ENCODE results near the gene CRB2.
A peak's percentile ranks its signal among the peaks of the same experiment; 100 is the strongest.

Gene CRB2

GRCh38 chr9:123355761-123356431 lies at the start of gene CRB2:
CRB2 (plus strand) TSS chr9:123356197; CDS start chr9:123356261, 64 bp downstream.
- Histone ChIP-seq H3K9ac (ENCODE audit: low read length) (no peak within 1 kb of the TSS), H3K27me3 (ENCODE audit: control insufficient read depth, insufficient read depth, low read length) (no peaks in the 10 kb centered on the region), H3K27ac (ENCODE audit: low read depth, low read length) (no peak within 1 kb of the TSS), H3K4me3 (ENCODE audit: low read length) (no peak within 1 kb of the TSS), H3K36me3 (ENCODE audit: control insufficient read depth, insufficient read depth, low read length) (no peaks in the 10 kb centered on the region), H3K4me1 (ENCODE audit: control insufficient read depth, insufficient read depth, low read length) (no peaks in the 10 kb centered on the region)

GRCh38 chr9:123309611-123310010 lies 46.4 kb upstream of the CRB2 start:
- no peak overlapping the region for H3K9ac ChIP-seq (ENCODE audit: low read length)
- no peaks in the 10 kb centered on the region for H3K4me1 ChIP-seq (ENCODE audit: control insufficient read depth, insufficient read depth, low read length)
- H3K27ac ChIP-seq (ENCODE audit: low read depth, low read length) = no peak overlapping the region
- H3K27me3 ChIP-seq (ENCODE audit: control insufficient read depth, insufficient read depth, low read length) = no peaks in the 10 kb centered on the region
- no peaks in the 10 kb centered on the region for H3K36me3 ChIP-seq (ENCODE audit: control insufficient read depth, insufficient read depth, low read length)
- no peak overlapping the region for H3K4me3 ChIP-seq (ENCODE audit: low read length)

- Histone ChIP-seq H3K4me1 (ENCODE audit: control insufficient read depth, insufficient read depth, low read length) (no peaks in the 10 kb centered on the region), H3K36me3 (ENCODE audit: control insufficient read depth, insufficient read depth, low read length) (no peaks in the 10 kb centered on the region), H3K27ac (ENCODE audit: low read depth, low read length) (no peak overlapping the region), H3K27me3 (ENCODE audit: control insufficient read depth, insufficient read depth, low read length) (no peaks in the 10 kb centered on the region), H3K9ac (ENCODE audit: low read length) (no peak overlapping the region), H3K4me3 (ENCODE audit: low read length) (no peak overlapping the region)
Measured at GRCh38 chr9:123310551-123311249, 45.3 kb upstream of the CRB2 start.

GRCh38 chr9:123311250-123311752 lies 44.7 kb upstream of the CRB2 start:
- H3K27ac ChIP-seq (ENCODE audit: low read depth, low read length) = no peak overlapping the region
- no peak overlapping the region for H3K4me3 ChIP-seq (ENCODE audit: low read length)
- H3K36me3 ChIP-seq (ENCODE audit: control insufficient read depth, insufficient read depth, low read length) = no peaks in the 10 kb centered on the region
- no peak overlapping the region for H3K9ac ChIP-seq (ENCODE audit: low read length)
- no peaks in the 10 kb centered on the region for H3K4me1 ChIP-seq (ENCODE audit: control insufficient read depth, insufficient read depth, low read length)
- no peaks in the 10 kb centered on the region for H3K27me3 ChIP-seq (ENCODE audit: control insufficient read depth, insufficient read depth, low read length)

- Histone ChIP-seq H3K27me3 (ENCODE audit: control insufficient read depth, insufficient read depth, low read length) (no peaks in the 10 kb centered on the region), H3K9ac (ENCODE audit: low read length) (no peak overlapping the region), H3K36me3 (ENCODE audit: control insufficient read depth, insufficient read depth, low read length) (no peaks in the 10 kb centered on the region), H3K4me3 (ENCODE audit: low read length) (no peak overlapping the region), H3K27ac (ENCODE audit: low read depth, low read length) (no peak overlapping the region), H3K4me1 (ENCODE audit: control insufficient read depth, insufficient read depth, low read length) (no peaks in the 10 kb centered on the region)
Measured at GRCh38 chr9:123312306-123312877, 43.6 kb upstream of the CRB2 start.

- Histone ChIP-seq H3K9ac (ENCODE audit: low read length) (no peak overlapping the region), H3K36me3 (ENCODE audit: control insufficient read depth, insufficient read depth, low read length) (no peaks in the 10 kb centered on the region), H3K4me3 (ENCODE audit: low read length) (no peak overlapping the region), H3K4me1 (ENCODE audit: control insufficient read depth, insufficient read depth, low read length) (peaks cover 13% of the 10 kb centered on the region), H3K27me3 (ENCODE audit: control insufficient read depth, insufficient read depth, low read length) (no peaks in the 10 kb centered on the region), H3K27ac (ENCODE audit: low read depth, low read length) (no peak overlapping the region)
Measured at GRCh38 chr9:123314617-123315016, 41.4 kb upstream of the CRB2 start.

GRCh38 chr9:123315635-123316034 lies 40.4 kb upstream of the CRB2 start:
- H3K27me3 ChIP-seq (ENCODE audit: control insufficient read depth, insufficient read depth, low read length) = no peaks in the 10 kb centered on the region
- H3K36me3 ChIP-seq (ENCODE audit: control insufficient read depth, insufficient read depth, low read length) = no peaks in the 10 kb centered on the region
- H3K9ac ChIP-seq (ENCODE audit: low read length) = no peak overlapping the region
- H3K4me1 ChIP-seq (ENCODE audit: control insufficient read depth, insufficient read depth, low read length) = peaks cover 13% of the 10 kb centered on the region
- H3K4me3 ChIP-seq (ENCODE audit: low read length) = no peak overlapping the region
- H3K27ac ChIP-seq (ENCODE audit: low read depth, low read length) = no peak overlapping the region

- no peaks in the 10 kb centered on the region for H3K36me3 ChIP-seq (ENCODE audit: control insufficient read depth, insufficient read depth, low read length)
- H3K4me1 ChIP-seq (ENCODE audit: control insufficient read depth, insufficient read depth, low read length) = peaks cover 13% of the 10 kb centered on the region
- no peak overlapping the region for H3K4me3 ChIP-seq (ENCODE audit: low read length)
- H3K9ac ChIP-seq (ENCODE audit: low read length) = no peak overlapping the region
- H3K27me3 ChIP-seq (ENCODE audit: control insufficient read depth, insufficient read depth, low read length) = no peaks in the 10 kb centered on the region
- no peak overlapping the region for H3K27ac ChIP-seq (ENCODE audit: low read depth, low read length)
Measured at GRCh38 chr9:123316053-123316718, 39.8 kb upstream of the CRB2 start.

GRCh38 chr9:123318202-123318601 lies 37.8 kb upstream of the CRB2 start:
- Histone ChIP-seq H3K9ac (ENCODE audit: low read length) (no peak overlapping the region), H3K4me1 (ENCODE audit: control insufficient read depth, insufficient read depth, low read length) (peaks cover 16% of the 10 kb centered on the region), H3K4me3 (ENCODE audit: low read length) (no peak overlapping the region), H3K27me3 (ENCODE audit: control insufficient read depth, insufficient read depth, low read length) (no peaks in the 10 kb centered on the region), H3K36me3 (ENCODE audit: control insufficient read depth, insufficient read depth, low read length) (no peaks in the 10 kb centered on the region), H3K27ac (ENCODE audit: low read depth, low read length) (peak overlapping the region; percentile 65)

GRCh38 chr9:123318961-123319421 lies 37.0 kb upstream of the CRB2 start:
- peaks cover 16% of the 10 kb centered on the region for H3K4me1 ChIP-seq (ENCODE audit: control insufficient read depth, insufficient read depth, low read length)
- no peaks in the 10 kb centered on the region for H3K36me3 ChIP-seq (ENCODE audit: control insufficient read depth, insufficient read depth, low read length)
- H3K4me3 ChIP-seq (ENCODE audit: low read length) = no peak overlapping the region
- peak overlapping the region; percentile 65 for H3K27ac ChIP-seq (ENCODE audit: low read depth, low read length)
- no peak overlapping the region for H3K9ac ChIP-seq (ENCODE audit: low read length)
- no peaks in the 10 kb centered on the region for H3K27me3 ChIP-seq (ENCODE audit: control insufficient read depth, insufficient read depth, low read length)

GRCh38 chr9:123319541-123320339 lies 36.3 kb upstream of the CRB2 start:
- H3K9ac ChIP-seq (ENCODE audit: low read length) = no peak overlapping the region
- no peak overlapping the region for H3K4me3 ChIP-seq (ENCODE audit: low read length)
- peaks cover 16% of the 10 kb centered on the region for H3K4me1 ChIP-seq (ENCODE audit: control insufficient read depth, insufficient read depth, low read length)
- no peaks in the 10 kb centered on the region for H3K27me3 ChIP-seq (ENCODE audit: control insufficient read depth, insufficient read depth, low read length)
- no peaks in the 10 kb centered on the region for H3K36me3 ChIP-seq (ENCODE audit: control insufficient read depth, insufficient read depth, low read length)
- peak overlapping the region; percentile 65 for H3K27ac ChIP-seq (ENCODE audit: low read depth, low read length)

All from rectal smooth muscle tissue (tissue), 1 donor.